ENCODE measurements around the gene RAMP3.

Gene RAMP3

GRCh38 chr7:45197461-45197860, 39.9 kb downstream of the RAMP3 start:
- ChIA-PET CTCF (no interaction called here), POLR2A (no interaction called here)
- no peak overlapping the region for H3K4me3 ChIP-seq (ENCODE audit: low read depth, low read length)
- DNase-seq (ENCODE audit: low read depth, low spot score) = no peak
- TF ChIP-seq CTCF (IDR thresholded peaks at IDR 0.05; ENCODE audit: insufficient read depth, low read length, missing control alignments) = no peak

DNA sequence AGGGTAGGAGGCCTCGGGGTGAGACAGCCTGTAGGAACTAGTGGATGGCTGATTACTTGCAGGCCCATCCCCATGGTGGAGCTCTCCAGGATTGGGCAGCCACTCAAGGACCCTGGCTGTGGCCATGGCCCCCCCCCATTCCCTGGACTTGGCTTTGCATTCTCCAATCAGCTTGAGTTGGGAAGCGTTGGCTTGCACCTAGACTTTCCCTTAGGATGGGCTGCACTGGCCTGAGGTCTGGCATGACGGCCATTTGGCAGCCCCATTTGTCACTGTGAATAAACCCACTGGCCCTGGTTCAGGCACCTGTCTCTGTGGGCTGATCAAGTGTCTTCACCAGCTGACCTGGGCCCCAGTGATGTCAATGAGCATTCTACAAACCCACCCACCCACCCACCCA, 41.4 kb downstream of the RAMP3 start:
- no peak for TF ChIP-seq CTCF (IDR thresholded peaks at IDR 0.05; ENCODE audit: insufficient read depth, low read length, missing control alignments)
- DNase-seq (ENCODE audit: low read depth, low spot score) = no peak
- H3K4me3 ChIP-seq (ENCODE audit: low read depth, low read length) = no peak overlapping the region
- CTCF ChIA-PET = no interaction called here
- POLR2A ChIA-PET = no interaction called here

DNA sequence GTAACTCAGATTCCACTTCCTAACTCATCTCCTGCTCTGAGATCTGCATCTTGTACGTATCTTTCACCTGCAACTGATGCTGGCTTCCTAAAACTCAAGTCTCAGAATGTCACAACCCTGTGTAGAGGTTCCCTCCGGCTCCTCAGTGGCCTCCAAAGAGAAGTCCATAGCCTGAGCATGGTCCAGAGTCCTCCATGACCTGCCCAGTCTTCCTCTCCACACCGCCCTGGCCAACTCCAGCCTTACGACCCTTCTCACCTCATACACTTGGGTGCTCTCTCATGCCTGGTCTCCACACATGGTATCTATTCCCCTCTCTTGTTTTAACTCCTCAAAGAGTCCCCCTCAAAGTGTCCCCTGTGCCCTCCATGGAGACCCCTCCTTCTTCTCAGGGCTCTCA, 41.9 kb downstream of the RAMP3 start:
- ChIA-PET POLR2A (no interaction called here), CTCF (no interaction called here)
- no peak overlapping the region for H3K4me3 ChIP-seq (ENCODE audit: low read depth, low read length)
- TF ChIP-seq CTCF (IDR thresholded peaks at IDR 0.05; ENCODE audit: insufficient read depth, low read length, missing control alignments) = no peak
- no peak for DNase-seq (ENCODE audit: low read depth, low spot score)

DNA sequence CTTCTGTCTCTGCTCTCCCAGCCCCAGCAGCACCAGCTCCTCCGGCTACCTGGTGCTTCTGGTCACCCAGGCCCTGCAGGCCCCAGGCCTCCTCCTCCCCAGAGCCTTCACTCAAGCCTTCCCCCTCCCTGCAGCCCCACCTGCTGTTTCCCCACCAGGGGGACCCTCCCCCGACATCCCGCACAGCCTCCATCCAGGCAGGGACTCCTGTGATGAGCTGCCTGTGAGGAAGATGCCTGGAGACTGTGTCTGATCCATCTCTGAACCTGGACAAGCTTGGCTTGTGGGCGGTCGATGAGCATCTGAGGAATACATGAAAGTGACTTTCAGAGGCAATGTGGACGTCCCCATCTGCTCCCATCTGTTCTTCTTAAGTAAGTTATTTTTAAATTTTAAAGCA, 45.0 kb downstream of the RAMP3 start:
- TF ChIP-seq CTCF (IDR thresholded peaks at IDR 0.05; ENCODE audit: insufficient read depth, low read length, missing control alignments) = no peak
- no peak overlapping the region for H3K4me3 ChIP-seq (ENCODE audit: low read depth, low read length)
- CTCF ChIA-PET = no interaction called here
- DNase-seq (ENCODE audit: low read depth, low spot score) = no peak
- POLR2A ChIA-PET = no interaction called here

GRCh38 chr7:45203036-45203435, 45.4 kb downstream of the RAMP3 start:
- H3K4me3 ChIP-seq (ENCODE audit: low read depth, low read length) = no peak overlapping the region
- no peak for DNase-seq (ENCODE audit: low read depth, low spot score)
- POLR2A ChIA-PET = no interaction called here
- CTCF ChIA-PET = no interaction called here
- TF ChIP-seq CTCF (IDR thresholded peaks at IDR 0.05; ENCODE audit: insufficient read depth, low read length, missing control alignments) = no peak

DNA sequence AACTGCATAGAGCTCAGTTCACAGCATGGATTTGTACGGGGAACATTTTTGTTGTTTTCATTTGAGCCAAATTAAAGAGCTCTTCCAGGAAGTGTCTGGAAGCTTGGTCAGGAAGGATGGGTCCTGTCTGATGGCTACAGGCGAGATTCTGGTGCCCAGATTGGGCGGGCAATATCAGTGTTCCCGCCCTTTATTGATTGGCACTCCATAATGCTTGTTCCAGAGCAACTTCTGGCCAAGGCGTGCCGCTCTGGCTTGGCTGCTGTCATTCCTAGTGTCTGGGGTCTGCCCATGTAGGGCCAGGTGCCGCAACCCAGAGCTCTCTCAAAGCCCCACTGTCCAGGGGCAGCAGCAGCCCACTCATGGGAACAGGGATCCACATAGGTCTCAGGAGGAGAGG, 45.9 kb downstream of the RAMP3 start:
- ChIA-PET POLR2A (interaction anchor here (1.1 kb wide), 1 partner anchor 11 kb away, joined by 4 read pairs; no protein-coding TSS in a partner anchor), CTCF (interaction anchor here (0.6 kb wide), 1 partner anchor 55 kb away, joined by 4 read pairs; no protein-coding TSS in a partner anchor)
- H3K4me3 ChIP-seq (ENCODE audit: low read depth, low read length) = no peak overlapping the region
- no peak for TF ChIP-seq CTCF (IDR thresholded peaks at IDR 0.05; ENCODE audit: insufficient read depth, low read length, missing control alignments)
- no peak for DNase-seq (ENCODE audit: low read depth, low spot score)
